TTC549 (cell line): ENCODE measurements around the gene SPRING1.

Experiments used
- FAIRE-seq: peaks from 2 replicates; lab custom pipeline; 2012; peaks lifted over from hg19 to GRCh38; lab: Jason Lieb, UNC

The SPRING1 gene

DNA sequence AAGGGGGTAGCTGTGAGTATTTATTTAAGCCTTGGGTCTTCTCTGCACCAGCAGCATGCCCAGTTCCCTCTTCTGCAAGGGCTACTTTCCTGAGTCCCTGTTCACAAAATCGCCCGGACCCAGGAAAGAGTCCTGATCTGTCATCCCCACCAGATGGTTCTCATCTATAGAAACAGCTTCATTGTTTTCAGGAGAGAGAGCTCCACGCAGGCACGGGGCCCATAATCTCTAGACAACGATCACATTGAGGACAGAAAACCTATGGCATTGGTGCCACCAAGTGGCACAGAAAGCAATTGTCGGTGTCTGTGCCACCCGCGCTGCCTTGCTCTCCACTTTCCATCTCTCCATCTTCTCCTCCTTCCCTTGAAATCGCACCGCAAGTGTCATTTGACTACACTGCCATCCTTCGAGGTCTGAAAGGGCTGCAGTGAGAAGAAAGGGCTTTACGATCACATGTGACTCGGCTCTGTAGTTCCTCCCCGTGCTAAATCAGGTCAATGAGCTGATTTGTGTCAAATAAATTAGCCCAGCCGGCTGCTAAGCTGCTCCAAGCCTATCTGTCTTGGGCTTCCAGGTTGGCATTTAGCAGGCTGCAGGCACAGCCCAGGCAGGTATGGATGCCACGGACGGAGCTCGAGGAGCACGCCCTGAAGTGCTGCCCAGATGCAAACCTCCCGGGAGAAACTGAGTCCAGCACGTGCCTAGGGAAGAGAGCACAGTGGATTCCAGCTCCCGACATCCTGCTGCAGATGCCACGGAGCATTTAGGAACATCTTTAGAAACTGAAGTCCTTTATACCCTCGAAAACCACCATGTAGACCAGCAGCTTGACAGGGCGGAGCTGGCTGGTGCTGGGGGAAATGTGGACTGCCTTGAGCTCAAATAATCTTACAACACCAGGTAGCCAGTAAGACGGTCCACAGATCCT, 28.8 kb downstream of the SPRING1 start:
- no peak for FAIRE-seq

DNA sequence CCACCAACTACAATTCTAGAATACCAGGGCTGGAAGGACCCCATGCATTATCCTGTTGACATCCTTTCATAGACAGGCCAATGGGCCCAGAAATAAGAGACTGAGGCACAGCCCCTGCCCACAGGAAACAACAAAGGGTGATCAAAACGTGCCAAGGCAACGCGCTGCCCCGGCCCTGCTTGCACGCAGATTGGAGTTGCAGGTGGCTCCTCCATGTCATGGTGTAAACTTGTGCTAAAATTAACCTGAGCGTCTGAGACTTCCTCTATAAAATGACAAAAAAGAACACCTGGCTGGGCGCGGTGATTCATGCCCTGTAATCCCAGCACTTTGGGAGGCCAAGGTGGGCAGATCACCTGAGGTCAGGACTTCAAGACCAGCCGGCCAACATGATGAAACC, 30.1 kb downstream of the SPRING1 start:
- no peak for FAIRE-seq

DNA sequence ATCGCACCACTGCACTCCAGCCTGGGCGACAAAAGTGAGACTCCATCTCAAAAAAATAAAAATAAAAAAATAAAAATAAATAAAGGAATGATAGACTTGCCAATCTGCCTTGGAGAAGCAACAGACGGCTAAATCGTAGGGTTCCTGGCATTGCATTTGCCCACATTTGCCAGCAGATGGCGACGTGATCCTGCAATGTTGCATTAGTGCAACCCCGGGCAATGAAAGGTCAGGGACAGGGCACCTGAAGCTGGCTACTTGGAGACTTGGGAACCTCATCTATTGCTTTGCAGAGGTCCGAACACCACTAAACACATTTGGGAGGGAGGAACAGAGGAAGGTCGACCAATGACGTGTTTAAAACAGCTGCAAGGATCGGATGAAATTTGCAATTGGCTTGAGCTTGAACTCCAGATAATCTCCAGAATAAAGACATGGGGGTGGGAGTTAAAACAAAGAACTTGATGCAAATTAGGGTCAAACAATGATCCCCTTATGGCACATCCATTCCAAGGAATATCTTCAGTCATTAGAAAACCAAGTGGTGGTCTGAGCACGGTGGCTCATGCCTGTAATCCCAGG, 34.6 kb downstream of the SPRING1 start:
- FAIRE-seq = peak; percentile 53

DNA sequence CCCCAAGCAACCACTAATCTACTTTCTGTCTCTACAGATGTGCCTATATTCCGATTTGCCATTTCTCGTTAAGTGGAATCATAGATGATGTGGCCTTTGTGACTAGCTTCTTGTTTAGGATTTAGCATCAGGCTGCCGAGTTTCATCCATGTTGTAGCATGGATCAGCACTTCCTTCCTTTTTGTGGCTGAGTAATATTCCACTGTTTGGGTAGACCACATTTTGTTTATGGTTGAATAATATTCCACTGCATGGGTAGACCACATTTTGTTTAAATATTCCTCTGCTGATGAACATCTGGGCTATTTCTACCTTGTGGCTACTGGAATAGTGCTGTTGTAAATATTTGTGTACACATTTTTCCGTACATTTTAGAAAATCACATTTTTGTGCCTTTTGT, 36.4 kb downstream of the SPRING1 start:
- no peak for FAIRE-seq

DNA sequence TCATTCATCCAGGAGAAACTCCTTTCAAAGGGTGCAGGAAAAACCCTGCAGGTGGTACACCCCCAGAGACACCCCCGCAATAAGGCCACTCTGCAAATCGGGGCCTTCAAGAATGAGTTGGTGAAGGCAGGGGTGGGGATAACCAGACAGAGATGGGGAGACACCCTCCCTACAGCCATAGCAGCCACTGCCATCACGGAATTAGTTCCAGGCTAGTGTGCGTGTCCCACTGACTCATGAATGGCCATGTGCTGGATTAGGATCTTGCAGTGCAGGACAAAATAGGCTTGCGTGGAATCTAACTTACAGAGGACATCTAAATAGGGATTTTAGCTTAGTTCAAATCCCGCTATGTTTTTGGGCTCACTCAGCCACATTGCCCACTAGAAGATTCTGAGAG, 37.8 kb downstream of the SPRING1 start:
- no peak for FAIRE-seq

DNA sequence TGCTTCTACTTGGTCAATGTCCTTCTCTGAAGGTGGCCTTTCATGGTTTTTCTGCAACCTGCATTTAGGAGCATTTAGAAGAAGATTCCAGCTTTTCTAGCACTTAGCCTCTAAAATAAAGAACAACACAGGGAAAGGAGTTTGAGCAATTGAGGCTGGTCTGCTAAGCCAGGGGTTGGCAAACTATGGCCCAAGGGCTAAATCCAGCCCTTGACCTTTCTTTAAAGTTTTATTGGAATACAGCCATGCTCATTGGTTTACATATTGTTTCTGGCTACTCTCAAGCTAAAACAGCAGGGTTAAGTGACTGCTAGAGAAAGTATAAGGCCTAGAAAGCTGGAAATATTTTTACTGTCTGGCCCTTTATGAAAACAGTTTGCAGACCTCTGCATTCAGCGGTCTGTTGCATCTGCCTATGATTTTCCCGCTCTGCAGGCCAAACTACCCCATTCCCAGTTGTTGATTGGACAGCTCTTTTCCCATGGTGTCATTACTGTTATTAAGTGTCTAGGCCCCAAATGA, 39.3 kb downstream of the SPRING1 start:
- no peak for FAIRE-seq

DNA sequence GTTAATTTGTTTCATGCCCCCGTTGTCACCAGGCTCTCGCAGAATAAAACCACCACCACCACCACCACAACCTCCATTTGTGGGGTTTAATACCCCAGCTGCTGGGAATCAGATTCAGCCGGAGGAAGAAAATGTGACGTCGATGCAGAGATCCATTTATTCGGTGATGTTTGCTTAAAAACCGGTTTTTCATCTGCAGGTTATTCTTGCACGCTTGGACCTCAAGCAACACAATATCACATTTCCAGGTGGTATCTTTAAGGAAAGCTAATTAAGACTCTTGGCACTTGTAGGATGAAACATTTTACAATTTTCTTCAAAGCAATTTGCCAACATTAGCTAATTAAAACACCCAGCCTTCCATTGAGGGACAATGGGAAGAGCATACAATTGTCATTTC, 39.8 kb downstream of the SPRING1 start:
- FAIRE-seq = no peak

DNA sequence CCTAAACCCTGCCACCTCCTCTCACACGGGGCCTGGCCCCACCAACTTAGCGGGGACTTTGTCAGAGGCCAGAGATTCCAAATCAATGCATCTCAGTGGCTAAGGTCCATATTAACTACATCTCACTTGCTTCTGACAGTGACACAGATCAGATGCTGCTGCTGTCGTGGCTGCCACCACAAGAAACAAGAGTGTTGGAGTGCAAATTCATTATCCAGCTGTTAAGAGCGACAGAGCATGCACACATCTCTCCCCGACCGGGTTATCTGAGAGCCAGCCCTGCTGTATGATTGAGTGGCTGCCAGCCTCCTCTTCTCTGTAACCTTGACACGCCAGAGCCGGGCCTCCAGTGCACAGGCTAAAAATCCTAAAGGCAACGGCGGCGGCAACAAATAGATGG, 40.2 kb downstream of the SPRING1 start:
- no peak for FAIRE-seq

DNA sequence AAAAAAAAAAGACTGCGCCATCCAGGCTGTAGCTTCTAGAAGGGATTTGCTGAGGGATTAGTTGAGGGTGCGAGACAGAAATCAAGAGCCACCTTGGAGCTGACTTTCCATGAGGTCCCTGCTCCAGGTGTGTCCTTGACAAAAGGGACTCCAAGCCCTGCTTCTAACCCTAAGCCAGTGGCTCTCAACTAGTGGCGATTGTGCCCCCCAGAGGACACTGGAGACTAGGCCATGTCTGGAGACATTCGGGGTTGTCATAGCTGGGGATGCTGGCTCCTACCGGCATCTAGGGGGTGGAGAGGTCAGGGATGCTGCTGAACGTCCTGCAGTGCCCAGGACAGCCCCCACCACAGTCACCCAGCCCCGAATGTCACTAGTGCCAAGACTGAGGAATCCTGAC, 40.6 kb downstream of the SPRING1 start:
- no peak for FAIRE-seq

DNA sequence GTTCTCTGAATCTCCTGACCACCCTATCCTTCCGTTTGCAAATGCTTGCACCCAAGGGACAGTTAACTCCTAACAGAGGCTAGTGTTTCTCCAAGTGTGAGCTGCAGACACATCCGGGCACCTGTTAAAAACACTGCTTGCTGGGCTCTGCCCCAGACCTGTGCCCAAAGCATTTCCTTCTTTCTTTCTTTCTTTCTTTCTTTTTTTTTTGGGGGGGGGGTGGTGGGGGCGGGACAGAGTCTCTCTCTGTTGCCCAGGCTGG, 42.5 kb downstream of the SPRING1 start:
- FAIRE-seq = no peak

DNA sequence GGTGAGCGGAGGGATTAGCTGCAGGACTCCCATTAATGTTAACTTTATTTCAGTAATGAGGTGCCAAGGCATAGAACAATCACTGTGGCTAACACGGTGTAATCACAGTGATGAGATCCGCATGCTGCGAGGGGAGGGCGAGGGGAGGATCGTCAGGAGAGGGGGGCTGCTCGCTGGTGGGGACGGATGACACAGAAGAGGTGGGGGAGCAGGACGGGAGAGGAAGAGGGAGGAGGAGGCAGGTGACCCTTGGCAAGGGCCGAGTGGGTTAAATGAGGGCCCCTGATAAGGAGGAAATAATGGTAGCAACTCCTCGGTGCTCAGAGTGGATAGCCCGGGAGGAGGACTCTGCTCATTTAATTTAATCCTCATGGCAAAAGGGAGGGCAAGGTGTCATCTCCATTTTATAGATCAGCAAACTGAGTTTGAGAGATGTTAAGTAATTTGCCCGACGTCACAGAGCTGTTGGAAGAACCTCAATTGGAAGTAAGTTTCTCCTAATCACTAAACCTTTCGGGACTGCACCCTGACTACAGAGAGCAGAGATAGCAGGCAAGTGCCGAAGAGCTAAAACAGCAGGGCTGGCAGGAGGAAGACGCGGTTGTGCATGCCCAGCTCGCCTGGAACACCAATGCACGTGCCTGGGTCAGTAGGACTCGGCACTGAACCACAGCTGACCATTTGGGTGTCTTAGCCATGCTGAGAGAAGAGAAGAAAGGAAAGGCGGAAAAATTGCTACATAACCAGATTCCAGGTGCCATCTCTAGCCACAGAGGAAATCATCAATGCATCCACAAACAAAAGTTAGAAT, 43.0 kb downstream of the SPRING1 start:
- FAIRE-seq = no peak

DNA sequence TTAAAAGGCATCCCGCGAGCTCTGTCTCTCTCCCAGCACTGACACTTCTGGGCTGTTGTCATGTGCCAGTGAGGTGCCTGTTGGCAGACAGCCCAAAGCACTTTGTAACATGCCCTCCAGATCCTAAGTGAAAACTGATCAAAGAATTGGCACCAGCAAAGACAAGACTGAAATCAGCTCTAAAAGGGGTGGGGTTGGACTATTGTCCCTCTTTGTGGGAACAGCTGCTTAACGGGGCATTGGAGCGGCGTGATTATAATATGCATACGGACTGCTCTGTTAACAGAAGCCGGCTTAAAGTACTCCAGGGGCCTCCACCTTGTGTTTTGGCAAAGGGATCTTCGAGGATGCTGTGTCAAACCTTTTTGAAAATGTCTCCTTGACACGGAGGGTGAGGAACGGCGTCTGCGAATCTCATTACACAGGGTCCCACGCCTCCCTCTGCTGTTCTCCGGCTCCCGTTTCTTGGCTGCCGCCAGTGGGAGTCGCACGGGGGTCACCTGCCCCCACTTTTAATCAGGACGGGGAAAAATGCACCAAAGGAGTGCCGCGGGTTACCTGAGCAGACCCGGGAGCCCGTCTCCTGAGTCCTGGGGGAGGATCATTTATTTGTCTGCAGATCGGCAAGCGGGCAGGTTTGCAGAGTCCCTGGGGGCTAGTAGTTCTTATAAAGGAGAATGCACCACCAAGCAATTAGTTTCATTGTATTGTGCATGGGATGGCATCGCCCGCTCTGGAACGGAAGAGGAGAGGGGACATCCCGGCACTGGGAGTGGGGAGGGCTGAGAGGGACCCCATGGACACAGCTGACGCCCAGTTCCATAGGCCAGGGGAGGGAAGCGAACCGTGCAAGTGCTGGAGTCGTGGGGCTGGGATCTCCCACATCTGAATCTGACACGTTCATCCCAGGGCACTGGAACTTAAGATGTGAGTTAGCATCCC, 44.3 kb downstream of the SPRING1 start:
- no peak for FAIRE-seq

DNA sequence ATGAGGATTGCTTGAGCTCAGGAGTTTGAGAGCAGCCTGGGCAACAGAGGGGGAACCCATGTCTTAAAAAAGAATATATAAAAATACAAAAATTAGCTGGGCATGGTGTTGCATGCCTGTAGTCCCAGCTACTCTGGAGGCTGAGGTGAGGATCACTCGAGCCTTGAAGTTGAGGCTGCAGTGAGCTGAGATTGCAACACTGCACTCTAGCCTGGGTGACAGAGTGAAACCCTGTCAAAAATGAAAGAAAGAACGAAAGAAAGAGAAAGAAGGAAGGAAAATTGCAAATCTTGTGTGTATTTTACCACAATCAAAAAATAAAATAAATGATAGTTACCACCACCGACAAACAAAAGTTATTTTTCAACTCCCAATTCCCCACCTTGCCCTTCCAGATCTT, 45.3 kb downstream of the SPRING1 start:
- FAIRE-seq = no peak

DNA sequence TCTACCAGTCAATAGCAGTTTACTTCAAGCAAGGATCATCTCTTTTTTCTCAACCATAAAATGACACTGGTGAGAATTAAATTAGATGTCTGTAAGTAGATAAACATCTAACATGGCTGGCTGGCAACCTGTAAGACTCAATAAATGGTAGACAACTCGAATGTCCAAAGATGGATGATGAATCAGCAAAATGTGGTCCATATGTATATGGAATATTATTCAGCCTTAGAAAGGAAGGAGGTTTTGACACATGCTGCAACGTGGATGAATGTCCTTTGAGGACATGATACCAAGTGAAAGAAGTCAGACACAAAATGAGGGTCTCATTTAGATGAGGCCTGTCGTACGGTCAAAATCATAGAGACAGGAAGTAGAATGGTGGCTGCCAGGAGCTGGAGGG, 46.2 kb downstream of the SPRING1 start:
- no peak for FAIRE-seq

DNA sequence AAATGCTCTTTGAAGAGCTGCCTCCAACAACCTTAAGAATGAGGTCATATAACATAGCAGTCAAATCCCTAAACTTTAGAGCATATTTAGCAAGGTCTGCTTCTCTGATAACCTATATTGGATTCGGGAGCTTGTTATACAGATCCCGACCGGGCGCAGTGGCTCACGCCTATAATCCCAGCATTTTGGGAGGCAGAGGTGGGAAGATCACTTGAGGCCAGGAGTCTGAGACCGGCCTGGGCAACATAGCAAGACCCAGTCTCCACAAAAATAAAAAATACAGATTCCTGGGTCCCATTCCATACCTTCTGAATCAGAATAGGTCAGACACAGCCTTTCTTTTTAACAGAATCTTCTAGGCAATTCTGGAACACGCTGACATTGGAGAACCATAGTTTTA, 46.7 kb downstream of the SPRING1 start:
- FAIRE-seq = no peak

DNA sequence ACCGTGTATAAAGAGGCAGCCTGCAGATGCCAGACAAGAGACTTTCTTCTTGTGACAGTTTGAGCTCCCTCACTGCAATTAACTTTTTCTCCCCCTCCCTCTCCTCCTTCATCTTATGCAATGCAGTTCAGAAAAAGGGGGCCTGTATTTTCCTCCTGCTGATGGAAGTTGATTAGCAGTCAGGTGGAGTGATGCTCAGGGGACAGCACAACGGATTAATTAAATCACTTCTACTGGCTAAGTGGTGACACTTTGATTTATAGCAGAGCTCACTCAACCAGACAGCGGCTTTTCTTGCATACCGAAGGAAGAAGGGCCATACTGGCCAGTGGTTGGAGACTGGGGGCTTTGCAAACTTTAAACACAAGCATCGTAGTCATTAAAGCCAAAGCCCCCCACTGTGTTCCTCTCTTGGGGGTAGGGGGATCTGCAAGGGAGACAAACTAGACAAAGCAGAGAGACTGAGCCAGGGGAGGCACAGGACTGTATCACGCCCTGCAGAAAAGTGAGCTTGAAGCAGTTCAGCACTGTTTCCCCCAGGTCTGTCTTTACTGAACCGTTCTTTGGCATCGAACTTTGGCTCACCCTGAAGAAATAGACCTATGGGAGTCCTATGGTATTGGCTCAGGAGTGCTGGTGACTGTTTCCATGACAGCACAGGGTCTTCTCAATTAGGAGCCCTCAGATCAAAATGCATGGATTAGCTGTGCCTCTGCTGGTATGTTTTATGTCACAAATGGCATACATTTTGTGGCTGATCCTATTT, 47.7 kb downstream of the SPRING1 start:
- FAIRE-seq = no peak

DNA sequence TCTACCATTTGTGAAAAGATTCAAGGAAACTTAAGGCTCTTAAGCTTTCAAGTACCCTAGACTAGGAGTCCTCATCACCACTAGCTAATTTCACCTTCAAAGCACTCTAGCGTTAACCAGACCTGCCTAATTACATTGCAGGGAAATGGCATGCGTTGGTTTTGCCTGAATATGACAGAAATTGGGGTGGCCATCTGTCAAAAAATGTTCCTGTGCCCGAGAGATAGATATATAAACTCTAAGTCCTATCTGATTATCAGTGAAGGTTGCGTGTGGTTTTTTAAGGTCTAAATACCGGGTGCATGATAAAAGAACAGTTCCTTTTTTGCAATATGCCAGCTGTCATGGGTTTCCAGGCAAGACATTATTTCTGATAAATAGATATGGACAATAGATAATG, 48.3 kb downstream of the SPRING1 start:
- FAIRE-seq = no peak
